BLaER1 treated with 17β-estradiol and CSF1 and Interleukin-3, amounts not matched to agents 10 nM and 100 nM (cell line): Measurements from ENCODE around the gene DHFR.
"Not testable (repeated sequence)": the region's sequence is repeated elsewhere in the genome, so short reads cannot be mapped to it uniquely, and the experiment has no call there.

ENCODE experiments used
- H3K27ac ChIP-seq, 11 experiments: shearing (Covaris generic); formaldehyde crosslinking; 2 replicates each; pipeline ENCODE4 v1.8.1; 2022
- H3K27me3 ChIP-seq, 11 experiments: shearing (Covaris generic); formaldehyde crosslinking; 2 replicates each; pipeline ENCODE4 v1.8.1; 2022
- H3K36me3 ChIP-seq, 11 experiments: shearing (Covaris generic); formaldehyde crosslinking; 2 replicates each; pipeline ENCODE4 v1.8.1; 2022
- H3K4me1 ChIP-seq, 10 experiments: shearing (Covaris generic); formaldehyde crosslinking; 2 replicates each; pipeline ENCODE4 v1.8.1; 2022
- H3K4me2 ChIP-seq, 11 experiments: shearing (Covaris generic); formaldehyde crosslinking; 2 replicates each; pipeline ENCODE4 v1.8.1; 2022
- H3K4me3 ChIP-seq, 10 experiments: shearing (Covaris generic); formaldehyde crosslinking; 2 replicates each; pipeline ENCODE4 v1.8.1; 2022
- H3K9ac ChIP-seq, 11 experiments: shearing (Covaris generic); formaldehyde crosslinking; 2 replicates each; pipeline ENCODE4 v1.8.1; 2022
- H3K9me3 ChIP-seq, 11 experiments: shearing (Covaris generic); formaldehyde crosslinking; replicated peaks in 1 of 11; 2 replicates each; pipeline ENCODE4 v1.8.1; 2022
- H4K20me1 ChIP-seq, 11 experiments: shearing (Covaris generic); formaldehyde crosslinking; 2 replicates each; pipeline ENCODE4 v1.8.1; 2022
- Cebpa-rat ChIP-seq, 11 experiments: shearing (Covaris generic); IDR thresholded peaks; 2 replicates each; pipeline ENCODE4 v1.8.1; 2022

The DHFR gene

DNA sequence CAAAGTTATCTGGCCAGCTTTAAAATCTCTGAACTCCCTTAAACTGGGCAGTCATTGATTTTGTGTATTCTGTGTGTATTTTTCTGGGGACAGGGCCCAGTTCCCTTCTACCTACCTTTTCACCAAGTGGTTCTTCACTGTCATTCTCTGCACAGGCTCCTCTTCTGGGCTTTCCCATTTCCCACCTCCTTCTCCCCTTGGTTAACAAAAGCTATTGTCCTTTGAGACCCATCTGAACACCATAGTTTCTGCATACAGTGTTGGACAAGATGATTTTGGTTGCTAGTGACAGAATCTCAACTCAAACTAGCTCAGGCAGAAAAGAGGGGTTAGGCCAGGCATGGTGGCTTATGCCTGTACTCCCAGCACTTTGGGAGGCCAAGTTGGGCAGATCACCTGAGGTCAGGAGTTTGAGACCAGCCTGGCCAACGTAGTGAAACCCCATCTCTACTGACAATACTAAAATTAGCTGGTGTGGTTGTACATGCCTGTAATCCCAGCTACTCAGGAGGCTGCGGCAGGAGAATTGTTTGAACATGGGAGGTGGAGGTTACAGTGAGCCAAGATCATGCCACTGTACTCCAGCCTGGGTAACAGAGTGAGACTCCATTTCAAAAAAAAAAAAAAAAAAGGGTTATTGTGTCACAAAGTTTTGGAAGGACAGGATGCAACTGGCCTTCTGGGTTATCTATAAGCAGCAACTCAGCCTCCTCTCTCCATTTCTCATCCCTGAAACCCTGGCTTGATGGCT, 53.7 kb downstream of the DHFR start:
- TF ChIP-seq Cebpa-rat (IDR thresholded peaks at IDR 0.05): no peak

DNA sequence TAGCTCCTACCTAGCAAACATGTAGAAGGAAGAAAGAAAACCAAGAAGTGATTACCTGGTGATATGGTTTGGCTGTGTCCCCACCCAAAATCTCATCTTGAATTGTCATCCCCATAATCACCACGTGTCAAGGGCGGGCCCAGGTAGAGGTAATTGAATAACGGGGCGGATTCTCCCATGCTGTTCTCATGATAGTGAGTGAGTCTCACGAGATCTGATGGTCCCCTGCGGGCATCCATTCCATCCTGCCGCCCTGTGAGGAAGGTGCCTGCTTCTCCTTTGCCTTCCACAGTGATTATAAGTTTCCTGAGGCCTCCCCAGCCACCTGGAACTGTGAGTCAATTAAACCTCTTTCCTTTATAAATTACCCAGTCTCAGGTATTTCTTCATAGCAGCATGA, 57.3 kb downstream of the DHFR start:
- Histone ChIP-seq H3K4me1 (no peaks in the 10 kb centered on the region), H3K9ac (no peak overlapping the region), H3K4me2 (no peak overlapping the region), H3K36me3 (no peaks in the 10 kb centered on the region), H3K27me3 (no peaks in the 10 kb centered on the region), H3K4me3 (no peak overlapping the region), H4K20me1 (no peaks in the 10 kb centered on the region), H3K9me3 (no peaks in the 10 kb centered on the region), H3K27ac (no peak overlapping the region)
- no peak for TF ChIP-seq Cebpa-rat (IDR thresholded peaks at IDR 0.05)

More for the DNA sequence above, 53.7 kb downstream of the DHFR start:
- no peak overlapping the region for H3K4me2 ChIP-seq
- no peaks in the 10 kb centered on the region for H3K36me3 ChIP-seq
- H4K20me1 ChIP-seq: no peaks in the 10 kb centered on the region
- H3K27ac ChIP-seq: no peak overlapping the region
- peaks cover 0 to 6% (median 0%) of the 10 kb centered on the region in 10 experiments; a peak in 2 of 20 replicates for H3K4me1 ChIP-seq
- H3K4me3 ChIP-seq: no peak overlapping the region
- no peak overlapping the region for H3K9ac ChIP-seq
- no peaks in the 10 kb centered on the region for H3K27me3 ChIP-seq
- no peaks in the 10 kb centered on the region for H3K9me3 ChIP-seq

DNA sequence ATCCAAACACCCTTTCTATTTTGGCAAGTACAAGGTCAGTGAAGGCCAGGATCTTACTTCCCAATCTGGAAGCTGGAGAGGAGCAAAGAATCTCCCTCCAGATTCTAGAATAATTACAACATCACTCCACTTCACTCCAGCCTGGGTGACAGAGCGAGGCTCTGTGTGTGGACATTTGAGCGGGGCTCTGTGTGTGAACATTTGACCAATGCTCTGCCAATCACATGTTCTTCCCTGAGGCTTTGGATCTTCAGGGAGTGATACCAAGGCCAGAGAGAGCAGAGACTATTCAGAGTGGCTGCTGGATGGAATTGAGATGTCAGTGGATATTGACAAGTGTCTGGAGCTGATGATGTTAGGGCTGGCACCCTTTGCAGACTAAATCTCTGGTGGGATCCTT, 60.0 kb downstream of the DHFR start:
- H4K20me1 ChIP-seq: no peaks in the 10 kb centered on the region
- TF ChIP-seq Cebpa-rat (IDR thresholded peaks at IDR 0.05): no peak
- no peaks in the 10 kb centered on the region for H3K36me3 ChIP-seq
- H3K4me1 ChIP-seq: no peaks in the 10 kb centered on the region
- no peaks in the 10 kb centered on the region for H3K9me3 ChIP-seq
- H3K9ac ChIP-seq: no peak overlapping the region
- H3K4me3 ChIP-seq: no peak overlapping the region
- H3K4me2 ChIP-seq: no peak overlapping the region
- no peak overlapping the region for H3K27ac ChIP-seq
- no peaks in the 10 kb centered on the region for H3K27me3 ChIP-seq

DNA sequence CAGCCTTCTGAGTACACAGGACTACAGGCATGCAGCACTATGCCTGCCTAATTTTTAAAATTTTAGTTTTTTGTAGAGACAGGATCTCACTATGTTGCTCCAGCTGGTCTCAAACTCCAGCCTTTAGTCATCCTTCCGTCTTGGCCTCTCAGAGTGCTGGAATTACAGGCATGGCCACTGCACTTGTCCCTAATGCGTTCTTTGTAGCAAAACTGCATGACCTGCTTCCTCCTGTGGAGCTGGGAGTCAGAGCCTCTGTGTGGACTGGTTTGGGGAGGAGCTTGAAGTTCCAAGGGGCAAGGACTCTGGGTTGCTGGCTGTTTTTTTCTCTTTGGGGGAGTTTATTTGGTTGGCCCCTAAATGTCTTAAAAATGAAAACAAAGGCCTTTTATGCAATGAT, 62.0 kb downstream of the DHFR start:
- no peaks in the 10 kb centered on the region for H3K4me1 ChIP-seq
- no peaks in the 10 kb centered on the region for H4K20me1 ChIP-seq
- no peak overlapping the region for H3K27ac ChIP-seq
- H3K9ac ChIP-seq: no peak overlapping the region
- no peak overlapping the region for H3K4me2 ChIP-seq
- TF ChIP-seq Cebpa-rat (IDR thresholded peaks at IDR 0.05): no peak
- H3K4me3 ChIP-seq: no peak overlapping the region
- no peaks in the 10 kb centered on the region for H3K36me3 ChIP-seq
- H3K27me3 ChIP-seq: no peaks in the 10 kb centered on the region
- no peaks in the 10 kb centered on the region for H3K9me3 ChIP-seq

DNA sequence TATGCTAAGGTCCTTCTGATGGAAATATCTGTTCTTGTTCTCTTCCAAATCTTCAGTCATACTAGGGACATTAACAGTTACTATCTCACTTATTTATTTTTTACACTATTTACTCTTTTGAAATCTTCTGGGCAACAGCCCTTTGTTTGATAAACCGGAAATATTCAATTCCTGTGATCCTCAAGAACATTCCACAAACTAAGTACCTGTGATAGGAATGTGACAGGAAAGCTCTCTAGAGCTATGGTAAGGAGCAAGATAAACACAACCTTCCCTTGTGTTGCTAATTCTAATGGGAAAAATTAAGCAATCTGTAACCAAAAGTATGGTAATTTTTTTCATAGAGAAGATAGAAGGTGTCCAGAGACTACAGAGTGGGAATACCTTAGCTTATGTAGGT, 62.7 kb downstream of the DHFR start:
- no peak overlapping the region for H3K4me3 ChIP-seq
- H3K27me3 ChIP-seq: no peaks in the 10 kb centered on the region
- no peaks in the 10 kb centered on the region for H4K20me1 ChIP-seq
- H3K4me2 ChIP-seq: no peak overlapping the region
- H3K36me3 ChIP-seq: no peaks in the 10 kb centered on the region
- no peak overlapping the region for H3K27ac ChIP-seq
- H3K4me1 ChIP-seq: no peaks in the 10 kb centered on the region
- H3K9ac ChIP-seq: no peak overlapping the region
- H3K9me3 ChIP-seq: no peaks in the 10 kb centered on the region
- TF ChIP-seq Cebpa-rat (IDR thresholded peaks at IDR 0.05): no peak

DNA sequence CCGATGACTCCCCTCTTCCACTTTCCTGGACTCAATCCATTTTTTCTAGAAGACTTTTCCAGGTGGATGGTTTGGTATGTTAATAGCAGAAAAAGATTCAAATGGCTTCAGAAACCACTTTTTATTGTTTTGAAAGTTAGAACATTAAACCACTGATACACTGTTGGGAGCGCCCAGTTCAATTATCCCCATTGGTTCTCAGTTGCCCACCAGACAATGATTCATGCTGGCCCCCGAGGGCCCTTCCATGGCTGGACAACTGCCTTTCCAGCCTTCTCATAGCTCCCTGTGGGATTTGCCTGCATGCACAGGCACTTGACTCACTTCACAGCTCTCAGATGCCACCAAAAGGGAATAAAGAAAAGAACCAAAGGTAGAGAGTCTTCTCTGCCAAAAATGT, 63.4 kb downstream of the DHFR start:
- Histone ChIP-seq H3K9ac (no peak overlapping the region), H3K4me2 (no peak overlapping the region), H3K27me3 (no peaks in the 10 kb centered on the region), H3K36me3 (no peaks in the 10 kb centered on the region), H4K20me1 (no peaks in the 10 kb centered on the region), H3K4me3 (no peak overlapping the region), H3K27ac (no peak overlapping the region), H3K9me3 (no peaks in the 10 kb centered on the region), H3K4me1 (no peaks in the 10 kb centered on the region)
- TF ChIP-seq Cebpa-rat (IDR thresholded peaks at IDR 0.05): no peak

DNA sequence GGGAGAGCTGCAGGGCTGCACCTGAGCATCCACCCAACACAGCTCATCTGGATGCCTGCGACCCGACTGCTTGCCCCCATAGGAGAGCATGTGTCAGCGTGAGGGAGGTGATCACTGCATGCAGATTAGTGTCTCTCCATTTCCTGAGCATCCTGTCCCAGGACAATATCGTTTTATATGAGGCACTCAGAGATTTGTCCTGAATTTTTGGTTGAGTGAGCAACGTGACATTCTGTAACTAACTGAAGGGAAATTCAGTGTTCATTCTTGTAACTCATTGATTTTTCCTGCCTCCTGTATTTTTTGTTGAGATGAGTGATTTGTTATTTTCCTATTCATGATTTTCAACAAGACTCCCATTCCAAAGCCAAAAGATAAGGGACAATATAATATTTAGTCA, 64.0 kb downstream of the DHFR start:
- H4K20me1 ChIP-seq: no peaks in the 10 kb centered on the region
- H3K4me2 ChIP-seq: no peak overlapping the region
- no peak overlapping the region for H3K9ac ChIP-seq
- no peak overlapping the region for H3K27ac ChIP-seq
- TF ChIP-seq Cebpa-rat (IDR thresholded peaks at IDR 0.05): no peak
- H3K4me3 ChIP-seq: no peak overlapping the region
- H3K9me3 ChIP-seq: no peaks in the 10 kb centered on the region
- no peaks in the 10 kb centered on the region for H3K27me3 ChIP-seq
- no peaks in the 10 kb centered on the region for H3K36me3 ChIP-seq
- no peaks in the 10 kb centered on the region for H3K4me1 ChIP-seq

DNA sequence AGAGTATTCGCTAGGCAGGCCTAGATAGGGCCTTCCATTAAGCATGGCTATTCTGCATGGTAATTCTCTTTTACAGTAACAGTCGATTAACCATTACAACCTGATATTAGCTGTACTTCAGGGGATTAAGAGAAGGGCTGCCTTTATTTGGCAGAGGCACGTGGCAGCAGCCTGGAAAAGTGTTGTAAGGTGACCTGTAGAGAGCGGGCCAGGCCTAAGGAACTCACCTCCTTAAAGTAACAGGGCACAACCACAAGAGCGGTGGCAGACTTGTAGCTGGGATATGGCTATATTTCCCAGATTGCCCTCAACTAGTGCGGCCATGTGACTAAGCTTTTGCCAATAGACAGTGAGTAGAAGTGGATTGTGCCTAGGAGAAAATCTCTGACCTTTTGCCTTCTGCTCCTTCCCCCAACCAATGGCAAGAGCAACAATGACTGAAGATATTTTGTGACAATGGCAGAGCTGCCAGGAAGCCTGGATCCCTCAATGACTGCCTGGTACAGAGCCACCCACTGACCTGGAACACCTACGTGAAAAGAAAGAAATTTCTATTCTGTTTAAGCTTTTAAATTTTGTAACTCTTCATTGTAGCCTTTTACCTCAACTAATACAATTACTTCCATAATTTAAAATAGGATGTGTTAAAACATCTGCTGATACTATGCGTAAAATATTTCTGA, 65.8 kb downstream of the DHFR start:
- Histone ChIP-seq H3K9me3 (no peaks in the 10 kb centered on the region), H3K27ac (no peak overlapping the region), H3K36me3 (no peaks in the 10 kb centered on the region), H4K20me1 (no peaks in the 10 kb centered on the region), H3K4me3 (no peak overlapping the region), H3K4me1 (no peaks in the 10 kb centered on the region), H3K4me2 (no peak overlapping the region), H3K27me3 (no peaks in the 10 kb centered on the region), H3K9ac (no peak overlapping the region)
- TF ChIP-seq Cebpa-rat (IDR thresholded peaks at IDR 0.05): no peak

DNA sequence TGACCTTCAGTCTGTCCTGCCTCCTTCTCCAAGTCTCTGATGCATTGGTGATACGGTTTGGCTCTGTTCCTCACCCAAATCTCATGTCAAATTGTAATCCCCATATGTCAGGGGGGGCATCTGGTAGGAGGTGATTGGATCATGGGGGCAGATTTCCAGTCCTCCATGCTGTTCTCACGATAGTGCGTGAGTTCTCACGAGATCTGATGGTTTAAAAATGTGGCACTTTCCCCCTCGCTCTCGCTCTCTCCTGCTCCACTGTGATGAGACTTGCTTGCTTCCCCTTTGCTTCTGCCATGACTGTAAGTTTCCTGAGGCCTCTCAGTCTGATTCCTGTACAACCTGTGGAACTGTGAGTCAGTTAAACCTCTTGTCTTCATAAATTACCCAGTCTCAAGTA, 70.0 kb downstream of the DHFR start:
- no peak overlapping the region for H3K27ac ChIP-seq
- peaks cover 0 to 11% (median 0%) of the 10 kb centered on the region in 11 experiments; a peak in 2 of 22 replicates for H3K9me3 ChIP-seq
- no peaks in the 10 kb centered on the region for H4K20me1 ChIP-seq
- no peaks in the 10 kb centered on the region for H3K27me3 ChIP-seq
- H3K4me2 ChIP-seq: no peak overlapping the region
- no peaks in the 10 kb centered on the region for H3K36me3 ChIP-seq
- no peak overlapping the region for H3K4me3 ChIP-seq
- H3K9ac ChIP-seq: no peak overlapping the region
- H3K4me1 ChIP-seq: no peaks in the 10 kb centered on the region
- TF ChIP-seq Cebpa-rat (IDR thresholded peaks at IDR 0.05): no peak

DNA sequence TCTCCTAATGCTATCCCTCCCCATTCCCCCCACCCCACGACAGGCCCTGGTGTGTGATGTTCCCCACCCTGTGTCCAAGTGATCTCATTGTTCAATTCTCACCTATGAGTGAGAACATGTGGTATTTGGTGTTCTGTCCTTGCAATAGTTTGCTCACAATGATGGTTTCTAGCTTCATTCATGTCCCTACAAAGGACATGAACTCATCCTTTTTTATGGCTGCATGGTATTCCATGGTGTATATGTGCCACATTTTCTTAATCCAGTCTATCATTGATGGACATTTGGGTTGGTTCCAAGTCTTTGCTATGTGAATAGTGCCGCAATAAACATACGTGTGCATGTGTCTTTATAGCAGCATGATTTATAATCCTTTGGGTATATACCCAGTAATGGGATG, 74.5 kb downstream of the DHFR start:
- not testable (repeated sequence) for H3K4me2 ChIP-seq, H3K27ac ChIP-seq, H4K20me1 ChIP-seq, H3K4me3 ChIP-seq, H3K36me3 ChIP-seq, H3K27me3 ChIP-seq, H3K4me1 ChIP-seq, H3K9ac ChIP-seq
- H3K9me3 ChIP-seq: peaks cover 0 to 11% (median 0%) of the 10 kb centered on the region in 11 experiments; a peak in 2 of 22 replicates
